ENCODE results near the gene SNTB2. TPM values are rescaled to one million over a fixed set of nuclear protein-coding genes. Genes with fewer than 3 reads are reported as not detected.

Gene SNTB2
- total and polyA plus RNA-seq, 2 of the 13 experiments (the other 11 are each of a cell fraction or from before 2014, with no cell fraction given): 11.5 to 19.2 TPM

DNA sequence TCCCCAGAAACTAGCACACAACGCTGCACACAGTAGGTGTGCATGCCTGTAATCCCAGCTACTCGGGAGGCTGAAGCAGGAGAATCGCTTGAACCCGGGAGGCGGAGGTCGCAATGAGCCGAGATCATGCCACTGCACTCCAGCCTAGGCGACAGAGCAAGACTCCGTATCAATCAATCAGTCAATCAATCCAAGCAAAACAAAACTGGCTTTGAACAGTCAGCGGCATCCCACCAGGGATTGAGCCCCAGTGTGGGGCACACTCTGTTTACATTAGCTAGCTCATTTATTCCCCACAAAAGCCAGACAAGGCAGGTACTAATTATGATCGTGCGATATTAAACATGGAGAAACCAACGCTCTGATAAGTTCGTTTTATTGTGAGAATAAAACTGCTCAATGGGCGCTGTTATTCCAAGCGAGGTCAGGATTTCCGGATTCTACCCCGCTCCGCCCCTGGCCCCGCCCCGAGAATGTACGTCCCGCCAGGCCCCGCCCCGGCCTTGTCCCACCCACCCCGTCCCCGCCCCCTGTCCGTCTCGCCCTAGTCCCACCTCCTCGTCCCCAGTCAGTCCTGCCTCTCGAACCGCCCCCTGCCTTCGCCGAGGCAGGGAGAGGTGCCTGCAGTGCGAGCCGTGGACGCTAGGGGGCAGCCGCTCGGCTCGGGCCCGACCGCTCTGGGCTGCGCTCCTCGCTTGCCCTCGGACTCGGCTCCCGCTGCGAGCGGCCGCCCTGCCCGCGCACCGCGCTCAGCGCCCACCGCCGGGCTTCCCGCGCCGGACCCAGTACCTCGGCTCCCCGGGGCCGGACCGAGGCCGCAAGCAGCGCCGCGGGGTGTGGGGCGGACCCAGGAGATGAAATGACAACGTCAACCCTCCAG, 123.9 kb downstream of the SNTB2 start, which contains the start of gene VPS4A (continued):
- TF ChIP-seq, protein P1, sequence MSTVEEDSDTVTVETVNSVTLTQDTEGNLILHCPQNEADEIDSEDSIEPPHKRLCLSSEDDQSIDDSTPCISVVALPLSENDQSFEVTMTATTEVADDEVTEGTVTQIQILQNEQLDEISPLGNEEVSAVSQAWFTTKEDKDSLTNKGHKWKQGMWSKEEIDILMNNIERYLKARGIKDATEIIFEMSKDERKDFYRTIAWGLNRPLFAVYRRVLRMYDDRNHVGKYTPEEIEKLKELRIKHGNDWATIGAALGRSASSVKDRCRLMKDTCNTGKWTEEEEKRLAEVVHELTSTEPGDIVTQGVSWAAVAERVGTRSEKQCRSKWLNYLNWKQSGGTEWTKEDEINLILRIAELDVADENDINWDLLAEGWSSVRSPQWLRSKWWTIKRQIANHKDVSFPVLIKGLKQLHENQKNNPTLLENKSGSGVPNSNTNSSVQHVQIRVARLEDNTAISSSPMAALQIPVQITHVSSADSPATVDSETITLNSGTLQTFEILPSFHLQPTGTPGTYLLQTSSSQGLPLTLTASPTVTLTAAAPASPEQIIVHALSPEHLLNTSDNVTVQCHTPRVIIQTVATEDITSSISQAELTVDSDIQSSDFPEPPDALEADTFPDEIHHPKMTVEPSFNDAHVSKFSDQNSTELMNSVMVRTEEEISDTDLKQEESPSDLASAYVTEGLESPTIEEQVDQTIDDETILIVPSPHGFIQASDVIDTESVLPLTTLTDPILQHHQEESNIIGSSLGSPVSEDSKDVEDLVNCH (CRISPR knock-in tag; IDR thresholded peaks at IDR 0.05): 0 out of 2 replicates have a peak, but pooled peaks have one; percentile 28
- peak; percentile 84 for TF ChIP-seq GATAD1 (CRISPR knock-in tag; IDR thresholded peaks at IDR 0.05)
- TF ChIP-seq MEF2D (CRISPR knock-in tag; IDR thresholded peaks at IDR 0.05): peak; percentile 30; the same call in 1 of the 2 replicates
- TF ChIP-seq KAT8 (CRISPR knock-in tag; IDR thresholded peaks at IDR 0.05): peak; percentile 81
- peak; percentile 61; the same call in 1 of the 2 replicates for TF ChIP-seq ZNF678 (CRISPR knock-in tag; IDR thresholded peaks at IDR 0.05)
- TF ChIP-seq ZFP37 (CRISPR knock-in tag; IDR thresholded peaks at IDR 0.05; ENCODE audit: borderline replicate concordance): 0 out of 2 replicates have a peak, but pooled peaks have one; percentile 73
- TF ChIP-seq, protein P2, sequence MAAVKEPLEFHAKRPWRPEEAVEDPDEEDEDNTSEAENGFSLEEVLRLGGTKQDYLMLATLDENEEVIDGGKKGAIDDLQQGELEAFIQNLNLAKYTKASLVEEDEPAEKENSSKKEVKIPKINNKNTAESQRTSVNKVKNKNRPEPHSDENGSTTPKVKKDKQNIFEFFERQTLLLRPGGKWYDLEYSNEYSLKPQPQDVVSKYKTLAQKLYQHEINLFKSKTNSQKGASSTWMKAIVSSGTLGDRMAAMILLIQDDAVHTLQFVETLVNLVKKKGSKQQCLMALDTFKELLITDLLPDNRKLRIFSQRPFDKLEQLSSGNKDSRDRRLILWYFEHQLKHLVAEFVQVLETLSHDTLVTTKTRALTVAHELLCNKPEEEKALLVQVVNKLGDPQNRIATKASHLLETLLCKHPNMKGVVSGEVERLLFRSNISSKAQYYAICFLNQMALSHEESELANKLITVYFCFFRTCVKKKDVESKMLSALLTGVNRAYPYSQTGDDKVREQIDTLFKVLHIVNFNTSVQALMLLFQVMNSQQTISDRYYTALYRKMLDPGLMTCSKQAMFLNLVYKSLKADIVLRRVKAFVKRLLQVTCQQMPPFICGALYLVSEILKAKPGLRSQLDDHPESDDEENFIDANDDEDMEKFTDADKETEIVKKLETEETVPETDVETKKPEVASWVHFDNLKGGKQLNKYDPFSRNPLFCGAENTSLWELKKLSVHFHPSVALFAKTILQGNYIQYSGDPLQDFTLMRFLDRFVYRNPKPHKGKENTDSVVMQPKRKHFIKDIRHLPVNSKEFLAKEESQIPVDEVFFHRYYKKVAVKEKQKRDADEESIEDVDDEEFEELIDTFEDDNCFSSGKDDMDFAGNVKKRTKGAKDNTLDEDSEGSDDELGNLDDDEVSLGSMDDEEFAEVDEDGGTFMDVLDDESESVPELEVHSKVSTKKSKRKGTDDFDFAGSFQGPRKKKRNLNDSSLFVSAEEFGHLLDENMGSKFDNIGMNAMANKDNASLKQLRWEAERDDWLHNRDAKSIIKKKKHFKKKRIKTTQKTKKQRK (IDR thresholded peaks at IDR 0.05; ENCODE audit: low read length): no peak
- peak; percentile 45; the same call in 1 of the 2 replicates for TF ChIP-seq BHLHE40 (IDR thresholded peaks at IDR 0.05; ENCODE audit: low read length)
- TF ChIP-seq FOXC1 (CRISPR knock-in tag; IDR thresholded peaks at IDR 0.05; ENCODE audit: borderline replicate concordance): no peak; the same call in 1 of the 2 replicates
- no peak for TF ChIP-seq ZNF329 (CRISPR knock-in tag; IDR thresholded peaks at IDR 0.05; ENCODE audit: low read depth)
- TF ChIP-seq, protein P3, sequence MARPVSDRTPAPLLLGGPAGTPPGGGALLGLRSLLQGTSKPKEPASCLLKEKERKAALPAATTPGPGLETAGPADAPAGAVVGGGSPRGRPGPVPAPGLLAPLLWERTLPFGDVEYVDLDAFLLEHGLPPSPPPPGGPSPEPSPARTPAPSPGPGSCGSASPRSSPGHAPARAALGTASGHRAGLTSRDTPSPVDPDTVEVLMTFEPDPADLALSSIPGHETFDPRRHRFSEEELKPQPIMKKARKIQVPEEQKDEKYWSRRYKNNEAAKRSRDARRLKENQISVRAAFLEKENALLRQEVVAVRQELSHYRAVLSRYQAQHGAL (CRISPR knock-in tag; IDR thresholded peaks at IDR 0.05; ENCODE audit: not compliant biosample characterization): no peak
- peak; percentile 97 for TF ChIP-seq CCDC6 (CRISPR knock-in tag; IDR thresholded peaks at IDR 0.05)
- peak; percentile 76; the same call in 1 of the 2 replicates for TF ChIP-seq FOXO1 (CRISPR knock-in tag; IDR thresholded peaks at IDR 0.05)
- TF ChIP-seq AGO1 (IDR thresholded peaks at IDR 0.05; ENCODE audit: low read depth, low read length, poor library complexity, severe bottlenecking): no peak
- TF ChIP-seq REL (CRISPR knock-in tag; conservative IDR thresholded peaks at IDR 0.05): 0 out of 2 replicates have a peak, but pooled peaks have one; percentile 53
- TF ChIP-seq ZNF614 (CRISPR knock-in tag; IDR thresholded peaks at IDR 0.05; ENCODE audit: borderline replicate concordance): peak; percentile 72; the same call in 1 of the 2 replicates
- TF ChIP-seq, protein P4, sequence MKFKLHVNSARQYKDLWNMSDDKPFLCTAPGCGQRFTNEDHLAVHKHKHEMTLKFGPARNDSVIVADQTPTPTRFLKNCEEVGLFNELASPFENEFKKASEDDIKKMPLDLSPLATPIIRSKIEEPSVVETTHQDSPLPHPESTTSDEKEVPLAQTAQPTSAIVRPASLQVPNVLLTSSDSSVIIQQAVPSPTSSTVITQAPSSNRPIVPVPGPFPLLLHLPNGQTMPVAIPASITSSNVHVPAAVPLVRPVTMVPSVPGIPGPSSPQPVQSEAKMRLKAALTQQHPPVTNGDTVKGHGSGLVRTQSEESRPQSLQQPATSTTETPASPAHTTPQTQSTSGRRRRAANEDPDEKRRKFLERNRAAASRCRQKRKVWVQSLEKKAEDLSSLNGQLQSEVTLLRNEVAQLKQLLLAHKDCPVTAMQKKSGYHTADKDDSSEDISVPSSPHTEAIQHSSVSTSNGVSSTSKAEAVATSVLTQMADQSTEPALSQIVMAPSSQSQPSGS (CRISPR knock-in tag; IDR thresholded peaks at IDR 0.05): peak; percentile 54
- TF ChIP-seq TOPORS (CRISPR knock-in tag; IDR thresholded peaks at IDR 0.05): peak; percentile 47; the same call in 1 of the 2 replicates
- peak; percentile 83 for TF ChIP-seq HNRNPK (IDR thresholded peaks at IDR 0.05; ENCODE audit: low read depth, low read length, poor library complexity, severe bottlenecking)
